Uterine smooth muscle cell (primary cell): ENCODE measurements around the gene RANBP9. TPM values are rescaled to one million over a fixed set of nuclear protein-coding genes. Genes with fewer than 3 reads are reported as not detected.

ENCODE experiments used
- total RNA-seq: library from RNA; depleted of rRNA; stranded (reverse); fragments of >200 nt; gene quantifications from 2 replicates; pipeline ENCODE4 v1.2.3, GENCODE V29; 2014

The RANBP9 gene
- total RNA-seq: 31.1 and 33.7 TPM in 2 replicates

GRCh38 chr6:13711733-13712598, at the start of gene RANBP9:
Gene RANBP9 (minus strand): TSS chr6:13711835. CDS start chr6:13711505, 330 bp downstream.

GRCh38 chr6:13614926-13615791, 96.5 kb downstream of the RANBP9 start, which contains the start of gene NOL7:
Gene NOL7 (plus strand): TSS chr6:13615335. CDS start chr6:13615359, 24 bp downstream.

GRCh38 chr6:13574571-13575376, 136.9 kb downstream of the RANBP9 start, which contains the start of gene SIRT5:
Gene SIRT5 (plus strand): TSS chr6:13574601. CDS start chr6:13584111, 9,510 bp downstream.

Other genes with a start within 250 kb of the RANBP9 start
- gene GFOD1, start 224.2 kb downstream of the RANBP9 start, total RNA-seq: 2.4 and 3.5 TPM in 2 replicates
- gene SIRT5, start 137.2 kb downstream of the RANBP9 start, total RNA-seq: 5.9 and 9.4 TPM in 2 replicates
- gene NOL7, start 96.5 kb downstream of the RANBP9 start, total RNA-seq: 90.0 and 102 TPM in 2 replicates
- gene MCUR1, start 102.7 kb upstream of the RANBP9 start, total RNA-seq: 10.4 and 13.7 TPM in 2 replicates
- gene RNF182, start 213.1 kb upstream of the RANBP9 start, total RNA-seq: 1.1 and 1.8 TPM in 2 replicates